Measurements from ENCODE around the gene KNDC1. TPM values are rescaled to one million over a fixed set of nuclear protein-coding genes. Genes with fewer than 3 reads are reported as not detected.

The KNDC1 gene
- total RNA-seq, 1 donor from 2014 or later, result 0.06 TPM

GRCh38 chr10:133211141-133211830 lies 51.3 kb downstream of the KNDC1 start:
- H3K4me3 ChIP-seq (ENCODE audit: low read depth, low read length), result no peak overlapping the region
- no peak for TF ChIP-seq CTCF (conservative IDR thresholded peaks at IDR 0.05; ENCODE audit: low read depth, low read length)
- DNase-seq (ENCODE audit: low read depth), result no peak

- DNase-seq (ENCODE audit: low read depth), result no peak
- H3K4me3 ChIP-seq (ENCODE audit: low read depth, low read length), result no peak overlapping the region
- no peak for TF ChIP-seq CTCF (conservative IDR thresholded peaks at IDR 0.05; ENCODE audit: low read depth, low read length)
Observed at GRCh38 chr10:133211959-133212852, 52.2 kb downstream of the KNDC1 start.

DNA sequence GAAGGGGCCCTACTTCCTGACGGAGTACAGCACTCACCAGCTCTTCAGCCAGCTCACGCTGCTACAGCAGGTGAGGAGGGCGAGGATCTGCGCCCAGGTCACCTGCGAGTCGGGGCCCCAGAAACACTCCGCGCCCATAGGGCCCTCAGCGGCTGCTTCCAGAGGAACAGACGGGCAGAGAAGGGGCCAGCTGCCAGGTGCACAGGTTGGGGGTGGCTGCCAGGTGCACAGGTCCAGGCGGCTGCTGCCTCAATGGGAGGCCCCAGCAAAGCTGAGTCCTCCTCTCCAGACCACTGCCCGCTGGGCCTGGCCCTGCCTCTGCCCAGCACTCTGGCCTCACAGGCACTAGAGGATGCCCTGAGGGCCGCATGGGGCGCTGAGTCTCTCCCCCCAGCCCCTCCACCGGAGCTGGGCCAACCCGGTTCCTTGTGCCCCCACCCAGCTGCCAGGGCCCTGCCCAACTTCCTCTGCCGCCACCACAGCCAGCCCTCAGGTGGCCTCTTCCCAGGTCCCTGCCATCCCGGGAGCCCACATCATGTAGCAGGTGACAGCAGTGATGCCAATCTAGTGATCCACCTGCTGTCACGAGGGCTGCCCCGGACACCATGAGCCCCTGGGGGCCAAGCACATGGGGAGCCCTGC lies 53.0 kb downstream of the KNDC1 start:
- no peak for DNase-seq (ENCODE audit: low read depth)
- no peak for TF ChIP-seq CTCF (conservative IDR thresholded peaks at IDR 0.05; ENCODE audit: low read depth, low read length)
- H3K4me3 ChIP-seq (ENCODE audit: low read depth, low read length), result no peak overlapping the region

DNA sequence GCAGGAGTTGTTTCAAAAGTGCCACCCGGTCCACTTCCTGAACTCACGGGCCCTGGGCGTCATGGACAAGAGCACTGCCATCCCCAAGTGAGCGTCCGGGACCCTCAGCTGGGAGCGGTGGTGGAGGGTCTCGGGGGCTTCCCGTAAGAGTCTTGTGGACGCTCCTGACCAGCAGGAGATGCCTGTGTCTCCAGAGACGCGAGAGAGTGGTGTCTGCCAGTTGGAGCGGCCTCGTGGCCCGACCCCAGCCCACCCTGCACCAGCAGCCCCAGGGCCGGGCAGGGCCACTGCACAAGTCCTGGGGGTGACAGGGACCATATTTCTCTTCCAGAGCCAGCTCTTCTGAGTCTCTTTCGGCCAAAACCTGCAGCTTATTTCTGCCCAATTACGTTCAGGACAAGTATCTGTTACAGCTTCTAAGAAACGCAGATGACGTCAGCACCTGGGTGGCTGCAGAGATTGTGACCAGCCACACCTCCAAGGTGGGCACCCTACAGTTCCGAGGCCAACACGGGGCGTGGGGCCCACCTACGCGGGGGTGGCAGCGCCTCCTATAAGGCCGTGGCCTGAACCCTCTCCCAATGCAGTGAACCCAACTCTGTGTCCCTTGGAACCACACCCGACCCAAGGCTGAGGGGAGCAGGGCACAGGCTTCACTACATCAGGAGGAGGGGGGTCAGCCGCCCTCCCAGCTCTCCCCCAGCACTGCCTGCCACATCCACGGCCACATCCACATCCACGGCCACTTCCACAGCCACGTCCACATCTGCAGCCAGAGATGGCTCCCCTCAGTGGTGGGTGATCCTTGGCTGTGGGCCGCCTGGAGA lies 53.8 kb downstream of the KNDC1 start:
- no peak for TF ChIP-seq CTCF (conservative IDR thresholded peaks at IDR 0.05; ENCODE audit: low read depth, low read length)
- DNase-seq (ENCODE audit: low read depth), result no peak
- no peak overlapping the region for H3K4me3 ChIP-seq (ENCODE audit: low read depth, low read length)

DNA sequence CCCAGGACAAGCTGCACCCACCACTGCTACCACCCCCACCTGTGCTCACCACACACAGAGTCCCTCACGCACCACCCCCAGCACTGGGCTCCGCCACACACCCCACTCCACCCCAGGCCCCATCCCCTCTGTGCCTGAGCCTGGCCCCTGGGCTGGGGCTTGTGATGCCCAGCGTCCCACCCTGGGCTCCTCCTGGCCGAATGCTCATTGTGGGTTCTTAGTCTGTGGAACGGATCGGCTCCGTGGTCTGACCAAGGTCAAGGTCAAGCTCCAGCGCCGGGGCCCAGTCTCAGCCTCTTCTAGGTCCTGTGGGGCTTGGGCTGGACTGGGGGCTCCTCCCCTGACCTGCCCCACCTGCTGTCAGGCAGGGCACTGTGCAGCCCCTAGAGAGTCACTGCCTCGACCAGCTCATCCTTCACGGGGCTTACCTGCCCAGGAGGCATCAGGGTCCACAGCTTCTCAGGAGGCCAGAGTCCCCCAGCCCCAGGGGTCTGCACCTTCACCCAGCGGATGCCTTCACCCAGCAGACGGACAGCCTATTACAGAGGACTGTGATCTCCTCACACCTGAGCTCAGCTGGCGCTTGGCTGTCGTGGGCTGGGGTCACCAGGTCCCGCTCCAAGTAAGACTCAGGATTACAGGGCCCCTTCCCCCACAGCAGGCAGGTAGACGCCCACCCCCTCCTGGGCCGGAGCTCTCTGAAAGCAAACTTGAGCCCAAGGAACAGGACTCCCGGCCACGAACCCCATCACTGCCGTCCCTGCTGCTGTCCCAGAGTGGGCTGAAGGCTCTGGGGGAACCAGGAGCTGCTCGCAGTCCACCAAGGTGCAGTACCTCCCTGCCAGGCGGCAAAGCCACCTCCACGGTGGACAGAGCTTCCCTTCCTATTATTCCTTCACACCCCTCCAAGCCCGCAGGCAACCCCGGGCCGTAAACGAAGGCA lies 54.7 kb downstream of the KNDC1 start:
- no peak for DNase-seq (ENCODE audit: low read depth)
- no peak overlapping the region for H3K4me3 ChIP-seq (ENCODE audit: low read depth, low read length)
- TF ChIP-seq CTCF (conservative IDR thresholded peaks at IDR 0.05; ENCODE audit: low read depth, low read length), result no peak

Measured in epithelial cell of proximal tubule (primary cell).